GM18907 (cell line): ENCODE data around the gene DNMT1.
A peak's percentile ranks its signal among the peaks of the same experiment; 100 is the strongest.

Experiments used
- ATAC-seq: cut with Tn5 transposase; IDR thresholded peaks from one replicate; pipeline ENCODE4 v1.9.1; 2021; ENCODE audit warnings: mild to moderate bottlenecking, moderate library complexity; ENCODE audit not compliant: unreplicated experiment

Gene DNMT1

GRCh38 chr19:10100163-10100785, 94.5 kb downstream of the DNMT1 start:
- ATAC-seq: no peak

- no peak for ATAC-seq
Measured at GRCh38 chr19:10096615-10096963, 98.2 kb downstream of the DNMT1 start.

- ATAC-seq: peak; percentile 67
Measured at GRCh38 chr19:10095948-10096614, 98.7 kb downstream of the DNMT1 start.

GRCh38 chr19:10095622-10095947, 99.2 kb downstream of the DNMT1 start:
- no peak for ATAC-seq

DNA sequence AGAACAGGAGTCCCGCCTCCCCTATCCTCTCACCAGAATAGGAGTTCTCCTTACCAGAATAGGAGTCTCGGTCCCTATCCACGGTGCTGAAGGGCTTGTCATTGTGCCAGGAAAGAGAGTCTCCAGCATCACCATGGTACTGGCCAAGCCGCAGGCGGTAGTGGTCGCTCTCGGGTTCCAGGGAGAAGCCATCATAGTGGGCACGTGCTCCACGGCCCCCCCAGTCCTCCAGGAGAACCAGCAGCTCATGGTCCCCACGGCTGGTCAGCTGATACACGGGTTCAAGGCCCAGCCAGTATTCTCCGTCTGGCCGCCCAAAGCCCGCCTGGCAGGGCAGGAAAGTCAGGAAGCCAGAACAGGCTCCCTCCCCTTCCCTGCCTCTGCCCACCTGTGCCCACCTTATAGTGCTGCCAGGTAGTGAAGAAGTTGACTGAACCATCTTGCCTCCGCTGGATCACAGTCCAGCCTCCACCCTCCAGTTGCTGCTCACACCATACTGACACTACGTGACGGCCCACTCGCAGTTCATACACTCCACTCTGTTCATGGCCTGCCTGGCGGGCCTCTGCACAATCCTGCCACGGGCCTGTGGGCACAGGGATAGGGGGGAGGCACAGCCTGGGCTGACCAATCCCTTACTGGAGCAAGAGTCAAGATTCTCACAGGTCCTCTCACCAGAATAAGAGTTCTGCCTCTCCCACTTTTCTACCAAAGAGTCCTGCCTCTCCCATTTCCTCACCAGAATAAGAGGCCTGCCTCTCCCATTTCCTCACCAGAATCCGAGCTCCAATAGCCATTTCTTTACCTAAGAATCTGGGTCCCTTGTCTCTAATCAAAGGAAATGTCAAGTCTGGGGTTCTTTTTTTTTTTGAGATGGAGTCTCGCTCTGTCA, 101.2 kb downstream of the DNMT1 start:
- no peak for ATAC-seq

- ATAC-seq: no peak
Measured at GRCh38 chr19:10092648-10093294, 102.0 kb downstream of the DNMT1 start.

GRCh38 chr19:10091895-10092641, 102.7 kb downstream of the DNMT1 start:
- ATAC-seq: no peak

- no peak for ATAC-seq
Measured at GRCh38 chr19:10091370-10091687, 103.4 kb downstream of the DNMT1 start.

GRCh38 chr19:10089801-10090375, 104.9 kb downstream of the DNMT1 start:
- no peak for ATAC-seq

GRCh38 chr19:10088949-10089554, 105.7 kb downstream of the DNMT1 start:
- ATAC-seq: no peak

DNA sequence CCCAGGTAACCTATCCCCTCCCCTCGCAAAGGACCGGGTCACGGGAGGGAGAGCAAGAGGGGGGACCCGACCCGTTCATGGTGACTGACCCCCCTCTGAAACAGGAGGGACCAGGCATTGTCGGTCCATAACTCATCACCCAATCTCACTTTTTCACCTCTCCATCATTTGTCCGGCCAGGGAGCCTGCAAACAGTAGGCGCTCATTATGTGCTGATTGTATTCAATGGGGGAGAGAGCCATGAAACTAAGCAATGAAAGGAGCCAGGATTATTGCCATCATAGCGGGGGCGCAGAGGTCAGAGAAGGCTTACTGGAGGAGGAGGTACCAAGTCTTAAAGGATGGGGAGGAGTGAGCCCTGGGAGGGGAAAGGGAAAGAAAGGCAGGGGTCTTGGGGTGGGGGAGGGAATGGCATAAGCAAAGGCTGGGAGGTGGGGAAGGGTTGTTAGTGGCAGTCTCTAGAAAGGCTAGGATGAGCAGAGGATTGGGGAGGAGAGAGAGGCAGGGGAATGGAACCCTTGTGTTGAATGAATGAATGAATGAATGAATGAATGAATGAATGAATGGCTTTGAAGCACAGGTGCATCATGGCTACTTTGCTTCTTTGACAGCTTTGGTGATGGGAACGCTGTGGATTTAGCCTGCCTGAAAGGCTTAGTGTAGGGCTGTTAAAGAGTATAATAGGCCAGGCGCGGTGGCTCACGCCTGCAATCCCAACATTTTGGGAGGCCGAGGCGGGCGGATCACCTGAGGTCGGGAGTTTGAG, 107.3 kb downstream of the DNMT1 start:
- no peak for ATAC-seq

- no peak for ATAC-seq
Measured at GRCh38 chr19:10086591-10087192, 108.1 kb downstream of the DNMT1 start.

DNA sequence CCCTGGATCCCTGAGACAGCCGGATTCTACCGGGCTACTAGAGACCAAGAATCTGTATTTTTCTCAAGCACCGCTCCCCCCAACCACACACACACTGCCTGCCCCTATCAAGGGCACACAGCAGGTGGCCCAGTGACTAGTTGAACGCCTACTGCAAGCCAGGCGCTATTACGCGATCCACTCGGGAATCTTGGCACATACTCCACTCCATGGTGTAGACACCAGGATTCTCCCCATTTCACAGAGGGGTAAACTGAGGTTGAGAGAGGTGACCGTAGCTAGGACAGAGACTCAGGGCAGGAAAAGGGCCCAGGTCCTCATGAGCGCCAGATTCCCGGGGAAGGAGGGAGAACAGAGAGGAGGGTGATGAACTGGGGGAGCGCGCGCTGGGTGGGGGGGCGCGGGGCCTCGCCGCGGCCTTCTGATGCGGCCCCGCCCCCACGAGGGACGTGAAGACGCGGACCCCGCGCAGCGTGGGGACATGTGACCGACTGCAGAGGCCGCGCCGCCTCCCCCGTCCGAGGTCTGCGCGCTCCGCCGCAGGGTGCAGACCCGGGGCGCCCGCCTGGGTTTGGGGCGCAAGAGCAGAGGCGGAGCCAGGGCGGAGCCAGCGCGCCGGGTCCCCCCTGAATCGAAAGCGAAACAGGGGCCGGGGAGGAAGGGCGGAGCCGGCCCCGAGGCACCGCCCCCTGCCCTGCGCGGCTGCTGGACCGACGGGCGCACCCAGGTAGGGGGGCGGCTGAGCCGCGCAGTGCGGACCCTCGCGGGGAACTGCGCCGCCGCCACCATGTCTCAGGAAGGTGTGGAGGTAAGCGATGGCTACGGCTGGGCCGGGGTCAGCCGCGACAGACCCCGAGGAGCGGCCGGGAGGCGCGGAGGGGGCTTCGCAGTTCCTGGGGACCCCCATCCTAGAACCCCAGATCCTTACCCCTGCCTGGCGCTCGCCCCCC, 108.8 kb downstream of the DNMT1 start, which contains the start of gene SHFL:
TSS of gene SHFL (plus strand) at position 677 of the 950 bp plus-strand sequence. CDS start at position 788, 111 bp downstream.
- ATAC-seq: peak; percentile 80

DNA sequence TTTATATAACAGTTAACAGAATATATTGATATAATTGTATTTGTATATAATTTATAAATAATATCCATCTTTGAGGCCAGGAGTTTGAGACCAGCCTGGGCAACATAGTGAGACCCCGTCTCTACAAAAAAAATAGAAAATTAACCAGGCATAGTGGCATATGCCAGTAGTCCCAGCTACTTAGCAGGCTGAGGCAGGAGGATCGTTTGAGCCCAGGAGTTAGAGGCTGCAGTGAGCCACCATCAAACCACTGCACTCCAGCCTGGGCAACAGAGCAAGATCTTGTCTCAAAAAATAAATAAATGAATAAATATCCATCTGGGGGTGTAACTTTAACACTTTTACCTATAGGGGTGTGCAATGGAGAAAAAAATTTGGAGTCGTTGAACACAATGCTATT, 110.0 kb downstream of the DNMT1 start:
- ATAC-seq: no peak

- ATAC-seq: no peak
Measured at GRCh38 chr19:10083911-10084310, 110.8 kb downstream of the DNMT1 start.
